ENCODE data around the gene MAD1L1. TPM values are rescaled to one million over a fixed set of nuclear protein-coding genes. Genes with fewer than 3 reads are reported as not detected.

Gene MAD1L1
- total and polyA plus RNA-seq, 2 of the 13 experiments (the other 11 are each of a cell fraction or from before 2014, with no cell fraction given): 17.4 to 64.7 TPM

GRCh38 chr7:2017914-2018568 lies 214.7 kb downstream of the MAD1L1 start (continued):
- TF ChIP-seq NCOA1 (CRISPR knock-in tag; IDR thresholded peaks at IDR 0.05) (no peak), DNMT3B (CRISPR knock-in tag; conservative IDR thresholded peaks at IDR 0.05) (no peak), ZNF225 (CRISPR knock-in tag; IDR thresholded peaks at IDR 0.05) (no peak), HOXA9 (CRISPR knock-in tag; IDR thresholded peaks at IDR 0.05; ENCODE audit: borderline replicate concordance) (no peak), TEAD2 (CRISPR knock-in tag; IDR thresholded peaks at IDR 0.05) (no peak), TCF7 (IDR thresholded peaks at IDR 0.05; ENCODE audit: low read depth) (no peak), RARA (CRISPR knock-in tag; IDR thresholded peaks at IDR 0.05) (peak; percentile 56), ZNF577 (CRISPR knock-in tag; IDR thresholded peaks at IDR 0.05; ENCODE audit: borderline replicate concordance, low read depth) (no peak), ZSCAN25 (CRISPR knock-in tag; IDR thresholded peaks at IDR 0.05) (0 out of 2 replicates have a peak, but pooled peaks have one; percentile 43), DPF2 (CRISPR knock-in tag; IDR thresholded peaks at IDR 0.05; ENCODE audit: borderline replicate concordance, low read depth) (peak; percentile 50; the same call in 1 of the 2 replicates), ZKSCAN8 (CRISPR knock-in tag; IDR thresholded peaks at IDR 0.05; ENCODE audit: borderline replicate concordance) (no peak), NAIF1 (CRISPR knock-in tag; IDR thresholded peaks at IDR 0.05; ENCODE audit: borderline replicate concordance) (no peak), POGK (CRISPR knock-in tag; conservative IDR thresholded peaks at IDR 0.05) (no peak), ZBTB1 (CRISPR knock-in tag; IDR thresholded peaks at IDR 0.05; ENCODE audit: borderline replicate concordance) (no peak), SMAD9 (CRISPR knock-in tag; IDR thresholded peaks at IDR 0.05) (no peak), KDM1A (CRISPR knock-in tag; IDR thresholded peaks at IDR 0.05) (no peak), ZNF614 (CRISPR knock-in tag; IDR thresholded peaks at IDR 0.05; ENCODE audit: borderline replicate concordance) (no peak), ZNF451 (CRISPR knock-in tag; IDR thresholded peaks at IDR 0.05) (no peak), KAT2B (IDR thresholded peaks at IDR 0.05; ENCODE audit: borderline replicate concordance, low read depth, low read length) (no peak), ZNF205 (CRISPR knock-in tag; IDR thresholded peaks at IDR 0.05) (no peak), ZNF24 (IDR thresholded peaks at IDR 0.05) (no peak), FOXJ3 (CRISPR knock-in tag; IDR thresholded peaks at IDR 0.05; ENCODE audit: borderline replicate concordance) (no peak), GABPB1 (CRISPR knock-in tag; IDR thresholded peaks at IDR 0.05) (peak; percentile 12; the same call in 1 of the 2 replicates), SUZ12 (IDR thresholded peaks at IDR 0.05; ENCODE audit: low read depth, low read length) (no peak), ZNF512B (CRISPR knock-in tag; IDR thresholded peaks at IDR 0.05; ENCODE audit: borderline replicate concordance) (no peak), ZNF773 (CRISPR knock-in tag; IDR thresholded peaks at IDR 0.05; ENCODE audit: borderline replicate concordance) (no peak), SRF (IDR thresholded peaks at IDR 0.05; ENCODE audit: low read depth, low read length) (no peak), TMF1 (CRISPR knock-in tag; IDR thresholded peaks at IDR 0.05; ENCODE audit: low read depth) (no peak)

Measured in HepG2 (cell line).